Karpas-422 (cell line): ENCODE measurements around the gene LRRC4C. TPM values are rescaled to one million over a fixed set of nuclear protein-coding genes. Genes with fewer than 3 reads are reported as not detected.

Source experiments
- DNase-seq: peaks from one replicate; pipeline ENCODE4 v3.0.0-alpha.2; 2015
- H2AFZ ChIP-seq: fragments of 200-600 bp; sonication (generic); 2 replicates; pipeline ENCODE4 v1.6.1; 2014; ENCODE audit warnings: antibody characterized with exemption, low read length, mixed read lengths
- H3K27ac ChIP-seq: fragments of 200-600 bp; sonication (generic); 2 replicates; pipeline ENCODE4 v1.5.1; 2014; ENCODE audit warnings: mild to moderate bottlenecking, low read length, moderate library complexity
- H3K27me3 ChIP-seq: fragments of 200-600 bp; sonication (generic); 2 replicates; pipeline ENCODE4 v1.6.1; 2014; ENCODE audit warnings: low read length, mixed read lengths
- H3K36me3 ChIP-seq: fragments of 200-600 bp; sonication (generic); 2 replicates; pipeline ENCODE4 v1.6.1; 2014; ENCODE audit warnings: low read length, mixed read lengths; ENCODE audit not compliant: insufficient read depth
- H3K4me1 ChIP-seq: fragments of 200-600 bp; sonication (generic); 2 replicates; pipeline ENCODE4 v1.6.1; 2014; ENCODE audit warnings: mild to moderate bottlenecking, low read length, mixed read lengths
- H3K4me2 ChIP-seq: fragments of 200-600 bp; sonication (generic); 2 replicates; pipeline ENCODE4 v1.6.1; 2014; ENCODE audit warnings: low read length, low read depth, mild to moderate bottlenecking; ENCODE audit not compliant: poor library complexity, severe bottlenecking
- H3K4me3 ChIP-seq: fragments of 200-600 bp; sonication (generic); 2 replicates; pipeline ENCODE4 v1.5.1; 2014; ENCODE audit warnings: mild to moderate bottlenecking, antibody characterized with exemption, low read length, mixed read lengths
- H3K79me2 ChIP-seq: fragments of 200-600 bp; sonication (generic); 2 replicates; pipeline ENCODE4 v1.6.1; 2014; ENCODE audit warnings: mild to moderate bottlenecking, low read length, mixed read lengths
- H3K9ac ChIP-seq: fragments of 200-600 bp; sonication (generic); 2 replicates; pipeline ENCODE4 v1.6.0; 2014; ENCODE audit warnings: low read length
- H3K9me2 ChIP-seq: fragments of 200-600 bp; sonication (generic), shearing (Covaris generic); replicated peaks from 2 replicates; pipeline ENCODE4 v1.6.0; 2014; ENCODE audit warnings: mild to moderate bottlenecking, low read length, moderate library complexity; ENCODE audit not compliant: insufficient read depth
- H3K9me3 ChIP-seq: fragments of 300-700, 200-600 bp; sonication (generic); 2 replicates; pipeline ENCODE4 v1.6.1; 2014; ENCODE audit warnings: low read length, mixed read lengths
- H4K20me1 ChIP-seq: fragments of 200-600 bp; sonication (generic); 2 replicates; pipeline ENCODE4 v1.6.1; 2014; ENCODE audit warnings: mild to moderate bottlenecking, antibody characterized with exemption, low read length, low read depth; ENCODE audit not compliant: insufficient read depth
- total RNA-seq: library from RNA; depleted of rRNA; stranded (reverse); fragments of >200 nt; shearing (Covaris generic); gene quantifications from 2 replicates; pipeline ENCODE4 v1.2.3, GENCODE V29; 2014; ENCODE audit warnings: low replicate concordance

The LRRC4C gene
- total RNA-seq, 1 experiment from 2014 or later: not detected

GRCh38 chr11:40292721-40293508, 1166.5 kb downstream of the LRRC4C start:
- Histone ChIP-seq H4K20me1 (no peaks in the 10 kb centered on the region), H3K27me3 (no peaks in the 10 kb centered on the region), H3K79me2 (no peaks in the 10 kb centered on the region), H3K36me3 (no peaks in the 10 kb centered on the region), H3K27ac (no peak overlapping the region), H3K9me3 (peaks cover 5% of the 10 kb centered on the region), H3K4me3 (no peak overlapping the region), H3K9me2 (no peaks in the 10 kb centered on the region), H3K4me1 (no peaks in the 10 kb centered on the region), H3K9ac (no peak overlapping the region), H3K4me2 (no peak overlapping the region), H2AFZ (no peak overlapping the region)
- no peak for DNase-seq

- Histone ChIP-seq H3K79me2 (no peaks in the 10 kb centered on the region), H3K4me3 (no peak overlapping the region), H3K4me1 (no peaks in the 10 kb centered on the region), H3K9ac (no peak overlapping the region), H4K20me1 (no peaks in the 10 kb centered on the region), H3K4me2 (no peak overlapping the region), H3K36me3 (no peaks in the 10 kb centered on the region), H3K9me3 (peaks cover 5% of the 10 kb centered on the region), H3K9me2 (no peaks in the 10 kb centered on the region), H3K27ac (no peak overlapping the region), H2AFZ (no peak overlapping the region), H3K27me3 (no peaks in the 10 kb centered on the region)
- DNase-seq: no peak
Measured at GRCh38 chr11:40291741-40292140, 1167.7 kb downstream of the LRRC4C start.

GRCh38 chr11:40291329-40291728, 1168.1 kb downstream of the LRRC4C start:
- Histone ChIP-seq H3K79me2 (no peaks in the 10 kb centered on the region), H4K20me1 (no peaks in the 10 kb centered on the region), H3K4me3 (no peak overlapping the region), H3K9ac (no peak overlapping the region), H3K4me2 (no peak overlapping the region), H3K9me3 (peaks cover 5% of the 10 kb centered on the region), H3K9me2 (no peaks in the 10 kb centered on the region), H3K27me3 (no peaks in the 10 kb centered on the region), H3K27ac (no peak overlapping the region), H3K36me3 (no peaks in the 10 kb centered on the region), H2AFZ (no peak overlapping the region), H3K4me1 (no peaks in the 10 kb centered on the region)
- no peak for DNase-seq

- H2AFZ ChIP-seq: no peak overlapping the region
- no peak overlapping the region for H3K27ac ChIP-seq
Measured at GRCh38 chr11:40290171-40290631, 1169.3 kb downstream of the LRRC4C start.

GRCh38 chr11:40289370-40289769, 1170.1 kb downstream of the LRRC4C start:
- no peaks in the 10 kb centered on the region for H3K36me3 ChIP-seq
- no peaks in the 10 kb centered on the region for H3K4me1 ChIP-seq
- no peak overlapping the region for H3K9ac ChIP-seq
- H2AFZ ChIP-seq: no peak overlapping the region
- H3K9me2 ChIP-seq: no peaks in the 10 kb centered on the region
- peaks cover 5% of the 10 kb centered on the region for H3K9me3 ChIP-seq
- no peaks in the 10 kb centered on the region for H3K27me3 ChIP-seq
- no peak for DNase-seq
- H3K79me2 ChIP-seq: no peaks in the 10 kb centered on the region
- H3K27ac ChIP-seq: no peak overlapping the region
- no peak overlapping the region for H3K4me3 ChIP-seq
- H3K4me2 ChIP-seq: no peak overlapping the region
- H4K20me1 ChIP-seq: no peaks in the 10 kb centered on the region

More at GRCh38 chr11:40290171-40290631, 1169.3 kb downstream of the LRRC4C start:
- Histone ChIP-seq H3K4me2 (no peak overlapping the region), H3K4me3 (no peak overlapping the region), H3K9me2 (no peaks in the 10 kb centered on the region), H3K9me3 (peaks cover 5% of the 10 kb centered on the region), H3K27me3 (no peaks in the 10 kb centered on the region), H3K36me3 (no peaks in the 10 kb centered on the region), H4K20me1 (no peaks in the 10 kb centered on the region), H3K9ac (no peak overlapping the region), H3K4me1 (no peaks in the 10 kb centered on the region), H3K79me2 (no peaks in the 10 kb centered on the region)
- no peak for DNase-seq

GRCh38 chr11:40287916-40288803, 1171.3 kb downstream of the LRRC4C start:
- Histone ChIP-seq H3K27ac (no peak overlapping the region), H3K9me2 (no peaks in the 10 kb centered on the region), H3K4me2 (no peak overlapping the region), H4K20me1 (no peaks in the 10 kb centered on the region), H3K27me3 (no peaks in the 10 kb centered on the region), H3K36me3 (no peaks in the 10 kb centered on the region), H2AFZ (no peak overlapping the region), H3K9ac (no peak overlapping the region), H3K79me2 (no peaks in the 10 kb centered on the region), H3K4me3 (no peak overlapping the region), H3K4me1 (no peaks in the 10 kb centered on the region), H3K9me3 (no peaks in the 10 kb centered on the region; the same call in 1 of the 2 replicates)
- no peak for DNase-seq

GRCh38 chr11:40286137-40286536, 1173.3 kb downstream of the LRRC4C start:
- no peaks in the 10 kb centered on the region for H3K27me3 ChIP-seq
- no peak overlapping the region for H2AFZ ChIP-seq
- H3K4me2 ChIP-seq: no peak overlapping the region
- no peak overlapping the region for H3K4me3 ChIP-seq
- DNase-seq: no peak
- H3K36me3 ChIP-seq: no peaks in the 10 kb centered on the region
- no peaks in the 10 kb centered on the region for H3K79me2 ChIP-seq
- no peaks in the 10 kb centered on the region for H3K9me2 ChIP-seq
- no peaks in the 10 kb centered on the region; the same call in 1 of the 2 replicates for H3K9me3 ChIP-seq
- H3K9ac ChIP-seq: no peak overlapping the region
- no peaks in the 10 kb centered on the region for H3K4me1 ChIP-seq
- H4K20me1 ChIP-seq: no peaks in the 10 kb centered on the region
- H3K27ac ChIP-seq: no peak overlapping the region

GRCh38 chr11:40285558-40285957, 1173.9 kb downstream of the LRRC4C start:
- DNase-seq: no peak
- H3K9me3 ChIP-seq: no peaks in the 10 kb centered on the region; the same call in 1 of the 2 replicates
- no peaks in the 10 kb centered on the region for H3K4me1 ChIP-seq
- no peaks in the 10 kb centered on the region for H3K9me2 ChIP-seq
- H3K4me2 ChIP-seq: no peak overlapping the region
- no peaks in the 10 kb centered on the region for H4K20me1 ChIP-seq
- no peaks in the 10 kb centered on the region for H3K79me2 ChIP-seq
- no peak overlapping the region for H3K4me3 ChIP-seq
- H3K9ac ChIP-seq: no peak overlapping the region
- no peak overlapping the region for H2AFZ ChIP-seq
- no peak overlapping the region for H3K27ac ChIP-seq
- no peaks in the 10 kb centered on the region for H3K36me3 ChIP-seq
- no peaks in the 10 kb centered on the region for H3K27me3 ChIP-seq
